CD14-positive monocyte (primary cell): ENCODE results near the gene TAF15. TPM values are rescaled to one million over a fixed set of nuclear protein-coding genes. Genes with fewer than 3 reads are reported as not detected.
A peak's percentile ranks its signal among the peaks of the same experiment; 100 is the strongest.

Experiments used
- DNase-seq, 3 donors: peaks; one replicate each; pipeline ENCODE4 v3.0.0-alpha.2; 2011 to 2022
- H2AFZ ChIP-seq: 2 replicates; pipeline ENCODE4 v1.6.0; 2012; ENCODE audit warnings: mild to moderate bottlenecking, low read depth, low read length, inconsistent platforms; ENCODE audit not compliant: insufficient read depth, poor library complexity, severe bottlenecking
- H3K27ac ChIP-seq, 2 donors: 1 replicate in 1 of 2; 2 replicates in 1 of 2; pipeline ENCODE4 v1.5.1; 2012 to 2013; ENCODE audit warnings: low read length in 2 of 2, control low read depth in 1 of 2, inconsistent platforms in 1 of 2, low read depth in 1 of 2, mild to moderate bottlenecking in 1 of 2
- H3K27me3 ChIP-seq, 2 donors: one replicate each; pipeline versions ENCODE4 v1.6.0 to v1.6.1; 2011 to 2013; ENCODE audit warnings: low read length in 2 of 2; ENCODE audit not compliant: control insufficient read depth in 2 of 2, insufficient read depth in 2 of 2
- H3K36me3 ChIP-seq, 2 donors: replicated peaks in 1 of 2; 1 replicate in 1 of 2; 2 replicates in 1 of 2; pipeline versions ENCODE4 v1.5.1 to v1.6.1; 2012 to 2013; ENCODE audit warnings: low read length in 2 of 2, control low read depth in 1 of 2, inconsistent platforms in 1 of 2, mild to moderate bottlenecking in 1 of 2; ENCODE audit not compliant: insufficient read depth in 2 of 2, control insufficient read depth in 1 of 2
- H3K4me1 ChIP-seq, 2 donors: 1 replicate in 1 of 2; 2 replicates in 1 of 2; pipeline versions ENCODE4 v1.5.1 to v1.6.1; 2012 to 2013; ENCODE audit warnings: low read length in 2 of 2, control low read depth in 1 of 2, inconsistent platforms in 1 of 2, mild to moderate bottlenecking in 1 of 2, moderate library complexity in 1 of 2; ENCODE audit not compliant: insufficient read depth in 2 of 2, control insufficient read depth in 1 of 2
- H3K4me2 ChIP-seq: replicated peaks from 2 replicates; pipeline ENCODE3; 2012; ENCODE audit warnings: low read length, moderate library complexity, mild to moderate bottlenecking; ENCODE audit not compliant: poor library complexity, severe bottlenecking; ENCODE audit errors: extremely low read depth
- H3K4me3 ChIP-seq, 3 experiments: fragments of 200-600 bp in 1 of 3; sonication (generic) in 1 of 3; replicated peaks in 1 of 3; 1 replicate in 2 of 3; 2 replicates in 1 of 3; pipeline ENCODE4 v1.5.1; 2011 to 2013; ENCODE audit warnings: low read length in 3 of 3, mild to moderate bottlenecking in 3 of 3, control low read depth in 2 of 3, low read depth in 2 of 3, inconsistent platforms in 1 of 3, moderate library complexity in 1 of 3
- H3K79me2 ChIP-seq: 2 replicates; pipeline ENCODE4 v1.6.0; 2012; ENCODE audit warnings: mild to moderate bottlenecking, control low read depth, inconsistent platforms, low read length, moderate library complexity; ENCODE audit not compliant: insufficient read depth
- H3K9ac ChIP-seq: 2 replicates; pipeline ENCODE4 v1.6.0; 2017; ENCODE audit warnings: low read length, mild to moderate bottlenecking; ENCODE audit not compliant: insufficient read depth, poor library complexity, severe bottlenecking
- H3K9me3 ChIP-seq, 2 donors: replicated peaks in 1 of 2; 1 replicate in 1 of 2; 2 replicates in 1 of 2; pipeline versions ENCODE4 v1.5.1 to v1.6.1; 2012 to 2013; ENCODE audit warnings: low read length in 2 of 2, control low read depth in 1 of 2; ENCODE audit not compliant: control insufficient read depth in 1 of 2, insufficient read depth in 1 of 2
- H4K20me1 ChIP-seq: 2 replicates; pipeline ENCODE4 v1.6.0; 2012; ENCODE audit warnings: mild to moderate bottlenecking, low read length, control low read depth, moderate library complexity; ENCODE audit not compliant: insufficient read depth
- H3K27ac Mint-ChIP-seq, 7 donors: one replicate each; pipeline ENCODE4 v1.8.0; 2020; ENCODE audit warnings: mild to moderate bottlenecking in 7 of 7, mixed read lengths in 7 of 7, moderate library complexity in 6 of 7, inconsistent platforms in 2 of 7
- H3K27me3 Mint-ChIP-seq, 3 donors: one replicate each; pipeline ENCODE4 v1.8.0; 2021 to 2022; ENCODE audit warnings: low read depth in 3 of 3, mild to moderate bottlenecking in 3 of 3, mixed read lengths in 3 of 3, moderate library complexity in 3 of 3, inconsistent platforms in 1 of 3
- H3K36me3 Mint-ChIP-seq, 2 donors: one replicate each; pipeline ENCODE4 v1.8.0; 2020; ENCODE audit warnings: mixed read lengths in 2 of 2, inconsistent platforms in 1 of 2, mild to moderate bottlenecking in 1 of 2
- H3K4me1 Mint-ChIP-seq: one replicate; pipeline ENCODE4 v1.8.0; 2020; ENCODE audit warnings: mild to moderate bottlenecking, mixed read lengths
- H3K4me3 Mint-ChIP-seq, 2 donors: one replicate each; pipeline ENCODE4 v1.8.0; 2020; ENCODE audit warnings: mild to moderate bottlenecking in 2 of 2, mixed read lengths in 2 of 2, moderate library complexity in 1 of 2
- H3K9me3 Mint-ChIP-seq, 7 donors: one replicate each; pipeline ENCODE4 v1.8.0; 2020 to 2022; ENCODE audit warnings: mixed read lengths in 7 of 7, mild to moderate bottlenecking in 6 of 7, moderate library complexity in 6 of 7, inconsistent platforms in 2 of 7
- WGBS: methylation state at CpG from one replicate; pipeline ENCODE4 v1.1.5; 2013; ENCODE audit warnings: missing lambda C conversion rate; ENCODE audit not compliant: insufficient coverage; 5-methylcytosine and 5-hydroxymethylcytosine counted together
- intact Hi-C, 2 donors: fragments of 100-400 bp; cut with micrococcal nuclease; formaldehyde crosslinking; loops; one replicate each; pipeline versions ENCODE4 v1.15.0 to v1.15.1; 2023
- polyA plus RNA-seq, 3 donors: library from polyadenylated mRNA; depleted of rRNA in 1 of 3; unstranded in 2 of 3; stranded (reverse) in 1 of 3; fragments of 300-500 nt in 2 of 3; fragments of >200 nt in 1 of 3; fragmentation: Illumina TruSeq in 2 of 3; gene quantifications; 1 replicate in 2 of 3; 2 replicates in 1 of 3; pipeline ENCODE4 v1.2.3, GENCODE V29; 2012 to 2021
- TF ChIP-seq, protein P1 (sequence below): fragments of 200-600 bp; IDR thresholded peaks from one replicate; pipeline ENCODE4 v1.8.0; 2022; ENCODE audit warnings: antibody characterized with exemption, mild to moderate bottlenecking

Gene TAF15
- polyA plus RNA-seq, 3 donors, result 6.0 to 50.6 (median 16.3) TPM

DNA sequence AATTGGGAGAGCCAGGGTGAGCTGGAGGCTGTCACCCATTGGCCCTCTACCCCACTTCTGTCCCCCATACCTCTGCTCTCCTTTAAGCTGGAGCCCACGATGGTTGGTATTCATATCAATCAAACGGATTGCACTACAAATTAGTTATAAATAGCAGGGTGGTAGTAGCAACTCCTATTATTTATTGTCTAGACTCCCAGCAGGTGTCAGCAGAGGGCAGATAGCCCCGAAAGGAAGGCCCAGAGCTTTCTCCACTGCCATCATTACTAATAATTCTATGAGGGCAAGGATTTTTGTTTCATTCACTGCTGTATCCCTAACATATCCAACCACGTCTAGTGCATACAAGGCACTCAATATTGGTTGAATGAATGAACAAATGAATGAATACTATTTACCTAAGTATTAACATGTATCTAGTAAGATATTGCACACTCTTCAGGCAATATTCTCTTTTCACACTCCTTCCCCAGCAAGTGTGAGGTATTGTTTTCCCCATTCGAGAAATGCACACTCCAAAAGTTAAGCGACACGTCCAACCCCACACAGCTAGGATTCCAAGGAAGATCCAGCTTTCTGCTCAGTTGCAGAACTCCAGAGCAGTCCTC, 42.3 kb upstream of the TAF15 start:
- Mint-ChIP-seq H3K4me3 (no peak overlapping the region), H3K9me3 (peaks cover 0 to 6% (median 2%) of the 10 kb centered on the region in 7 donors), H3K4me1 (peaks cover 9% of the 10 kb centered on the region), H3K27ac (peak overlapping the region in 1 of 7 donors; percentile 49), H3K36me3 (no peaks in the 10 kb centered on the region), H3K27me3 (peaks cover 19 to 31% (median 27%) of the 10 kb centered on the region in 3 donors)
- peaks cover 3 to 20% of the 10 kb centered on the region in 2 donors for H3K27me3 ChIP-seq
- no peak overlapping the region for H3K27ac ChIP-seq
- no peak overlapping the region for H3K9ac ChIP-seq
- WGBS, result 85% methylated on average over 3 of the region's 7 CpGs
- DNase-seq, result no peak
- no peaks in the 10 kb centered on the region for H3K9me3 ChIP-seq
- intact Hi-C loops, result no loop called here
- no peak overlapping the region for H3K4me3 ChIP-seq
- no peaks in the 10 kb centered on the region for H4K20me1 ChIP-seq
- H3K79me2 ChIP-seq, result no peaks in the 10 kb centered on the region
- peaks cover 9 to 13% of the 10 kb centered on the region in 2 donors for H3K4me1 ChIP-seq
- TF ChIP-seq, protein P1, sequence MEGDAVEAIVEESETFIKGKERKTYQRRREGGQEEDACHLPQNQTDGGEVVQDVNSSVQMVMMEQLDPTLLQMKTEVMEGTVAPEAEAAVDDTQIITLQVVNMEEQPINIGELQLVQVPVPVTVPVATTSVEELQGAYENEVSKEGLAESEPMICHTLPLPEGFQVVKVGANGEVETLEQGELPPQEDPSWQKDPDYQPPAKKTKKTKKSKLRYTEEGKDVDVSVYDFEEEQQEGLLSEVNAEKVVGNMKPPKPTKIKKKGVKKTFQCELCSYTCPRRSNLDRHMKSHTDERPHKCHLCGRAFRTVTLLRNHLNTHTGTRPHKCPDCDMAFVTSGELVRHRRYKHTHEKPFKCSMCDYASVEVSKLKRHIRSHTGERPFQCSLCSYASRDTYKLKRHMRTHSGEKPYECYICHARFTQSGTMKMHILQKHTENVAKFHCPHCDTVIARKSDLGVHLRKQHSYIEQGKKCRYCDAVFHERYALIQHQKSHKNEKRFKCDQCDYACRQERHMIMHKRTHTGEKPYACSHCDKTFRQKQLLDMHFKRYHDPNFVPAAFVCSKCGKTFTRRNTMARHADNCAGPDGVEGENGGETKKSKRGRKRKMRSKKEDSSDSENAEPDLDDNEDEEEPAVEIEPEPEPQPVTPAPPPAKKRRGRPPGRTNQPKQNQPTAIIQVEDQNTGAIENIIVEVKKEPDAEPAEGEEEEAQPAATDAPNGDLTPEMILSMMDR, result peak; percentile 14
- H2AFZ ChIP-seq, result no peak overlapping the region
- H3K36me3 ChIP-seq, result no peaks in the 10 kb centered on the region
- no peak overlapping the region for H3K4me2 ChIP-seq

DNA sequence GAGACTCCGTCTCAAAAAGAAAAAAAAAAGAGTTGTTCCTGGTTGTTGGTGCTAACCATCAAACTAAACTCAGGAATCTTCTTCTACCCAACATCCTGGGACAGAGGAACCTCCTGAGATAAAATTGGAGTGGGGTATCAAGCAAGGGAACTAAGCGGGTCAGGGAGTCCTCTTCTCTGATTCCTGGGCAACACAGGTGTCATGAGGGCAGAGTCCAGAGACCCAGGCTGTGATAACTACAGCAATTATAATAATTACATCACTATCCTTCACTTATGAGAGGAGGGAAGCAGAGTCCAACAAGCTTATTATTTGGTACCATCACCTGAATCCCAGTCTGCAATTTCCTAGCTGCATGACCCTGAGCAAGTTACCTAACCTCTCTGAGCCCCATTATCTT, 40.5 kb upstream of the TAF15 start:
- no peak for DNase-seq
- TF ChIP-seq, protein P1, result no peak
- Histone ChIP-seq H3K4me2 (no peak overlapping the region), H3K27me3 (peaks cover 3 to 20% of the 10 kb centered on the region in 2 donors), H3K36me3 (no peaks in the 10 kb centered on the region), H3K4me3 (no peak overlapping the region), H3K9me3 (no peaks in the 10 kb centered on the region), H3K79me2 (no peaks in the 10 kb centered on the region), H3K4me1 (peaks cover 9 to 12% of the 10 kb centered on the region in 2 donors), H4K20me1 (no peaks in the 10 kb centered on the region), H2AFZ (no peak overlapping the region), H3K9ac (no peak overlapping the region), H3K27ac (no peak overlapping the region)
- no peak overlapping the region for H3K27ac Mint-ChIP-seq
- H3K36me3 Mint-ChIP-seq, result no peaks in the 10 kb centered on the region
- H3K4me3 Mint-ChIP-seq, result no peak overlapping the region
- peaks cover 8% of the 10 kb centered on the region for H3K4me1 Mint-ChIP-seq
- peaks cover 0 to 6% (median 2%) of the 10 kb centered on the region in 7 donors for H3K9me3 Mint-ChIP-seq
- WGBS, result no CpG with 5 or more reads among the region's 2 CpGs
- peaks cover 22 to 37% (median 26%) of the 10 kb centered on the region in 3 donors for H3K27me3 Mint-ChIP-seq
- intact Hi-C loops, result no loop called here
